MCF 10A (cell line): ENCODE measurements around the gene SLC25A26. TPM values are rescaled to one million over a fixed set of nuclear protein-coding genes. Genes with fewer than 3 reads are reported as not detected.

Experiments
- BruUV-seq: library from RNA; stranded (reverse); fragments of 400-500 nt; replicated peaks from 2 replicates; lab custom pipeline; 2021; lab: Mats Ljungman, UMichigan
- CTCF ChIA-PET: fragments of 300-600 bp; sonication (Branson Sonifier 250); formaldehyde crosslinking; extraction: SDS; loops from one replicate; lab custom pipeline; 2021; ENCODE audit warnings: antibody characterized with exemption, inconsistent platforms; lab: Yijun Ruan, JAX
- POLR2A ChIA-PET: fragments of 300-600, 350-650 bp; sonication (Branson Sonifier 250); formaldehyde crosslinking; extraction: SDS; loops from one replicate; lab custom pipeline; 2020; ENCODE audit warnings: antibody characterized with exemption, inconsistent platforms; lab: Yijun Ruan, JAX
- DNase-seq: peaks from one replicate; pipeline ENCODE4 v3.0.0-alpha.2; 2018; ENCODE audit not compliant: unreplicated experiment
- H3K27ac Mint-ChIP-seq: one replicate; pipeline ENCODE4 v1.8.0; 2022; ENCODE audit warnings: mild to moderate bottlenecking, low read depth, mixed read lengths; ENCODE audit not compliant: unreplicated experiment
- H3K27me3 Mint-ChIP-seq: one replicate; pipeline ENCODE4 v1.8.0; 2022; ENCODE audit warnings: mixed read lengths; ENCODE audit not compliant: insufficient read depth, unreplicated experiment
- H3K36me3 Mint-ChIP-seq: one replicate; pipeline ENCODE4 v1.8.0; 2022; ENCODE audit warnings: mild to moderate bottlenecking, moderate library complexity, mixed read lengths; ENCODE audit not compliant: insufficient read depth, unreplicated experiment
- H3K4me1 Mint-ChIP-seq: one replicate; pipeline ENCODE4 v1.8.0; 2022; ENCODE audit warnings: mixed read lengths; ENCODE audit not compliant: insufficient read depth, unreplicated experiment
- H3K4me3 Mint-ChIP-seq: one replicate; pipeline ENCODE4 v1.8.0; 2022; ENCODE audit warnings: mild to moderate bottlenecking, moderate library complexity, mixed read lengths; ENCODE audit not compliant: unreplicated experiment
- H3K9me3 Mint-ChIP-seq: one replicate; pipeline ENCODE4 v1.8.0; 2022; ENCODE audit warnings: mixed read lengths; ENCODE audit not compliant: unreplicated experiment
- intact Hi-C: fragments of 100-400 bp; cut with micrococcal nuclease; formaldehyde crosslinking; loops from 2 replicates; pipeline ENCODE4 v1.14.1; 2022
- total RNA-seq: library from RNA; stranded (reverse); gene quantifications from 2 replicates; pipeline ENCODE4 v1.2.3, GENCODE V29; 2022
- TF ChIP-seq, protein P1 (sequence below): fragments of 200-600 bp; IDR thresholded peaks from one replicate; pipeline ENCODE4 v1.8.0; 2022; ENCODE audit warnings: antibody characterized with exemption, mild to moderate bottlenecking; ENCODE audit not compliant: unreplicated experiment

The SLC25A26 gene
- total RNA-seq, 1 experiment from 2014 or later = 24.8 TPM

DNA sequence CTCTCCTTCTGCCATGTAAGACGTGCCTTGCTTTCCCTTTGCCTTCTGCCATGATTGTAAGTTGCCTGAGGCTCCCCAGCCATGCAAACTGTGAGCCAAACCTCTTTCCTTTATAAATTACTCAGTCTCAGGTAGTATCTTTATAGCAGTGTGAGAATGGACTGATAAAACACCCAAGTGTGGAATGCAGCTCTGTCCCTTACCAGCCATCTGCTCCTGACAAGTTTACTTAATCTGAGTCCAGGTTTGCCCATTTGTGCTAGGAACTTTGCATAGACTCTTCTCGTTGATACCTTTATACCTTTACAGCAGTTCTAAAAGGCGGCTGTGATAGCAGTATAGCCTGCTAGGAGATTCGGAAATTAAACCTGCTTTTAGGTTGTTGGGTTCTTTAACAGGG, 48.1 kb downstream of the SLC25A26 start:
- no peak overlapping the region for H3K27ac Mint-ChIP-seq
- H3K36me3 Mint-ChIP-seq = peaks cover 11% of the 10 kb centered on the region
- H3K4me3 Mint-ChIP-seq = no peak overlapping the region
- CTCF ChIA-PET = interaction anchor here (0.6 to 1.6 kb wide), 5 partner anchors 16 to 553 kb away, joined by 3 read pairs; no protein-coding TSS in a partner anchor
- TF ChIP-seq, protein P1, sequence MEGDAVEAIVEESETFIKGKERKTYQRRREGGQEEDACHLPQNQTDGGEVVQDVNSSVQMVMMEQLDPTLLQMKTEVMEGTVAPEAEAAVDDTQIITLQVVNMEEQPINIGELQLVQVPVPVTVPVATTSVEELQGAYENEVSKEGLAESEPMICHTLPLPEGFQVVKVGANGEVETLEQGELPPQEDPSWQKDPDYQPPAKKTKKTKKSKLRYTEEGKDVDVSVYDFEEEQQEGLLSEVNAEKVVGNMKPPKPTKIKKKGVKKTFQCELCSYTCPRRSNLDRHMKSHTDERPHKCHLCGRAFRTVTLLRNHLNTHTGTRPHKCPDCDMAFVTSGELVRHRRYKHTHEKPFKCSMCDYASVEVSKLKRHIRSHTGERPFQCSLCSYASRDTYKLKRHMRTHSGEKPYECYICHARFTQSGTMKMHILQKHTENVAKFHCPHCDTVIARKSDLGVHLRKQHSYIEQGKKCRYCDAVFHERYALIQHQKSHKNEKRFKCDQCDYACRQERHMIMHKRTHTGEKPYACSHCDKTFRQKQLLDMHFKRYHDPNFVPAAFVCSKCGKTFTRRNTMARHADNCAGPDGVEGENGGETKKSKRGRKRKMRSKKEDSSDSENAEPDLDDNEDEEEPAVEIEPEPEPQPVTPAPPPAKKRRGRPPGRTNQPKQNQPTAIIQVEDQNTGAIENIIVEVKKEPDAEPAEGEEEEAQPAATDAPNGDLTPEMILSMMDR = no peak
- H3K27me3 Mint-ChIP-seq = no peaks in the 10 kb centered on the region
- intact Hi-C loops = no loop called here
- DNase-seq = no peak
- H3K4me1 Mint-ChIP-seq = no peaks in the 10 kb centered on the region
- POLR2A ChIA-PET = interaction anchor here (0.6 kb wide), 1 partner anchor 477 kb away, joined by 3 read pairs; no protein-coding TSS in a partner anchor
- no peaks in the 10 kb centered on the region for H3K9me3 Mint-ChIP-seq
- no TSS peak for BruUV-seq

DNA sequence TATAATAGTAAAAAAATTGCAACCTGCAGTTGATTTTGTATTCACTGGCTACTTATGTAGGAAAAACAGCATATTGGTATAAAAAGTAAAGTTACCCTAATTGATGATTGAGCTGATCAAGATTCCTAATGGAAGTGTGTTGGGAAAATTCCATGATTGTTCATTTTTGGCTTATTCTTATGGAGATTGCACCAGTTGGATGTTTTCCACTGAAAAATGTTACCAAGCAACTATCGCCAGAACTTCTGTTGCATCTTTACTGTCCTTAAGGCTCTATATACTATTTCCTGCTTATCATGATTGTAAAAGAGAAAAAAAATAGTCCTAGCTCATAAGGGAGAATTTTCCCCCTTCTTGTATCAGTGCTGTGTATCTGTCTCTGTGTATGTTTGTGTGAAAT, 48.6 kb downstream of the SLC25A26 start:
- ChIA-PET CTCF (interaction anchor here (0.6 to 1.6 kb wide), 6 partner anchors 15 to 552 kb away, joined by 3 read pairs; no protein-coding TSS in a partner anchor), POLR2A (interaction anchor here (0.7 kb wide), 1 partner anchor 554 kb away, joined by 3 read pairs; no protein-coding TSS in a partner anchor)
- no peaks in the 10 kb centered on the region for H3K27me3 Mint-ChIP-seq
- DNase-seq = no peak
- intact Hi-C loops = no loop called here
- no peak overlapping the region for H3K4me3 Mint-ChIP-seq
- H3K4me1 Mint-ChIP-seq = no peaks in the 10 kb centered on the region
- no peak overlapping the region for H3K27ac Mint-ChIP-seq
- TF ChIP-seq, protein P1 = no peak
- peaks cover 7% of the 10 kb centered on the region for H3K36me3 Mint-ChIP-seq
- no TSS peak for BruUV-seq
- H3K9me3 Mint-ChIP-seq = no peaks in the 10 kb centered on the region

DNA sequence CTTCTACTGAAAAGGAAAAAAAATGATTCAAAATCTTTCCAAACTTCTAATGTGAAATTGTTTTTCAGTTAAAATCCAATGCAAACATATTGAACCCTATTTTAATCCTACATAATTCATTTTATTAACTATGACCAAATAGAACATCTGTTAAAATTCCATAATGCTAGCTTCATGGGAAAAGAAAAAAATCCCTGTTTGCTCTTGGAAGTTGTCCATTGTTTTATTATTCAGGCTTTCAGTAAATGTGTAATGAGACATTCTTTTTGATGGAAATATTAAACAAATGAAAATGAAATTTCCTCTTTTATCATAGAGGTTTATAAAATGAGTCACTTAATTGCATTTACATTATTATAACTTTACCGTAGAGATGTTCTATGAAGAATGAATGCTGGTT, 49.5 kb downstream of the SLC25A26 start:
- intact Hi-C loops = loop anchor here (10.0 kb wide), 1 partner anchor 135 kb away; no protein-coding TSS in a partner anchor
- CTCF ChIA-PET = interaction anchor here (1.0 to 3.2 kb wide), 4 partner anchors 10 to 552 kb away, joined by 3 to 10 read pairs (median 4); no protein-coding TSS in a partner anchor
- no TSS peak for BruUV-seq

DNA sequence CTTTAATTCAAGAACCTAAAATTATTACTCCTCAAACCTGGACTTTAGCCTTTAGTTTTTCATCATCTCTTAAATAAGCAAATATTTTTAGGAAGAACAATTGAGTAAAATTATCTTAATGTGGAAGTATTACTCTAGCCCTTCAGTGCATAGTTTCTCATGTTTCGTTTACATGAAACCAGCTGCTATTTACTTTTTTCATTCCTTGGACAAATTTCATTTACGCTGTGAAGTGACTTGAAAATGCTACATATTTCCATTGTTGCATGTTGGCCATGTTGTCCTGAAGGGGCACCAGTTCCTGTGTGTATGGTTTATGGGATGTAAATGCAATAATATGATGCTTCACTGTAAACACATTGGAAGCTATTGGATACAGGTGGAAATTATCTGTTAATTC, 49.9 kb downstream of the SLC25A26 start:
- no peaks in the 10 kb centered on the region for H3K27me3 Mint-ChIP-seq
- peaks cover 7% of the 10 kb centered on the region for H3K36me3 Mint-ChIP-seq
- TF ChIP-seq, protein P1 = no peak
- CTCF ChIA-PET = interaction anchor here (0.8 to 3.2 kb wide), 4 partner anchors 11 to 552 kb away, joined by 3 to 10 read pairs (median 4); no protein-coding TSS in a partner anchor
- no peak overlapping the region for H3K27ac Mint-ChIP-seq
- H3K9me3 Mint-ChIP-seq = no peaks in the 10 kb centered on the region
- no peaks in the 10 kb centered on the region for H3K4me1 Mint-ChIP-seq
- no peak for DNase-seq
- no TSS peak for BruUV-seq
- intact Hi-C loops = loop anchor here (10.0 kb wide), 1 partner anchor 134 kb away; no protein-coding TSS in a partner anchor
- POLR2A ChIA-PET = no interaction called here
- H3K4me3 Mint-ChIP-seq = no peak overlapping the region

More for the DNA sequence above, 49.5 kb downstream of the SLC25A26 start:
- H3K4me1 Mint-ChIP-seq = no peaks in the 10 kb centered on the region
- DNase-seq = no peak
- no peak overlapping the region for H3K27ac Mint-ChIP-seq
- POLR2A ChIA-PET = interaction anchor here (0.7 kb wide), 1 partner anchor 553 kb away, joined by 3 read pairs; no protein-coding TSS in a partner anchor
- TF ChIP-seq, protein P1 = no peak
- no peak overlapping the region for H3K4me3 Mint-ChIP-seq
- peaks cover 7% of the 10 kb centered on the region for H3K36me3 Mint-ChIP-seq
- H3K9me3 Mint-ChIP-seq = no peaks in the 10 kb centered on the region
- H3K27me3 Mint-ChIP-seq = no peaks in the 10 kb centered on the region
